PFSK-1 (cell line): ENCODE results near the gene ROBO4.

Experiments
- FOXP2 ChIP-seq: optimal IDR thresholded peaks from 2 replicates; pipeline ENCODE3; 2011; ENCODE audit warnings: borderline replicate concordance, control low read depth, inconsistent platforms; ENCODE audit not compliant: insufficient read depth; ENCODE audit errors: extremely low read length, extremely low read depth
- POLR2AphosphoS5 ChIP-seq: IDR thresholded peaks from 2 replicates; pipeline ENCODE4 v1.6.1; 2012; ENCODE audit warnings: low read depth, mild to moderate bottlenecking, control low read depth, low read length, moderate library complexity
- REST ChIP-seq, 2 experiments: IDR thresholded peaks; 2 replicates each; pipeline versions ENCODE4 v1.6.1 to v1.8.0; 2011 to 2012; ENCODE audit warnings: low read depth in 2 of 2, low read length in 2 of 2, control low read depth in 1 of 2, inconsistent platforms in 1 of 2, mild to moderate bottlenecking in 1 of 2, moderate library complexity in 1 of 2; ENCODE audit not compliant: insufficient read depth in 1 of 2
- SIN3A ChIP-seq: IDR thresholded peaks from 2 replicates; pipeline ENCODE4 v1.6.1; 2012; ENCODE audit warnings: mild to moderate bottlenecking, low read length, moderate library complexity, borderline replicate concordance; ENCODE audit not compliant: insufficient read depth
- TAF1 ChIP-seq: IDR thresholded peaks from 2 replicates; pipeline ENCODE4 v1.6.1; 2012; ENCODE audit warnings: low read length, control low read depth, borderline replicate concordance; ENCODE audit not compliant: insufficient read depth

The ROBO4 gene

GRCh38 chr11:124840666-124841065 is 57.0 kb downstream of the ROBO4 start:
- TF ChIP-seq TAF1 (no peak), REST (IDR thresholded peaks at IDR 0.05; ENCODE audit: insufficient read depth in 1 of 2, low read depth in 2 of 2, low read length in 2 of 2) (no peak), POLR2AphosphoS5 (no peak), SIN3A (no peak), FOXP2 (no peak)

DNA sequence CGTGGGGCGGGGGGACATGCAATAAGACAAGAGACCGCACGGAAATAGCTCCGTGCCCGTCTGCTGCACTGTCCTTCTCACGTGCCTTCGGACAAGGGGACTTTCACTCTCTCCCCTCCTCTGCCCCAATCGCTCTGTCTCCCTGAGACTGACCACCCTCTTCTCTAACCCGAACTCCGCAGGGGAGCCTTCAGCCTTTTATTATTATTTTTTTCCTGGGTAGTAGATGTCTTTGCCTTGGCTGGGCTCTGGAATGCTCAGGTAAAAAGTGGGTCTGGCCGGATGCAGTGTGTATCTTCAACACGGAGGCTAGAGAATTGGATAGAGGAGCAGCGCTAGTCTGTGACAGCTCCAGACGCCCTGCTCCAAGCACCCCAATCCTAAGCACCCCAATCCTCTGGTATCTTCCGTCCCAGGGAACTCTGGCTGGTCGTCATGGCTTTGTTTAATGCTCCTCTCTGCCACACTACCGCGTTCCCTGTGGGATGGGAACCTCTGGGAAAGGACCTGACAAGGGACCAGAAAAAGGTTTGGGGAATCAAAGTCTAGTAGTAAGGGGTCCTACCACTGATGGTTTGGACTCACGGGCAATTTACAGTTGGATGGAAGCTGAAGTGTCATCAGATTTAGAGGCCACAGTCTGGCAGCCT is 57.6 kb downstream of the ROBO4 start:
- TF ChIP-seq SIN3A: no peak
- no peak for TF ChIP-seq FOXP2
- TF ChIP-seq REST (IDR thresholded peaks at IDR 0.05; ENCODE audit: insufficient read depth in 1 of 2, low read depth in 2 of 2, low read length in 2 of 2): no peak
- no peak for TF ChIP-seq POLR2AphosphoS5
- TF ChIP-seq TAF1: no peak

DNA sequence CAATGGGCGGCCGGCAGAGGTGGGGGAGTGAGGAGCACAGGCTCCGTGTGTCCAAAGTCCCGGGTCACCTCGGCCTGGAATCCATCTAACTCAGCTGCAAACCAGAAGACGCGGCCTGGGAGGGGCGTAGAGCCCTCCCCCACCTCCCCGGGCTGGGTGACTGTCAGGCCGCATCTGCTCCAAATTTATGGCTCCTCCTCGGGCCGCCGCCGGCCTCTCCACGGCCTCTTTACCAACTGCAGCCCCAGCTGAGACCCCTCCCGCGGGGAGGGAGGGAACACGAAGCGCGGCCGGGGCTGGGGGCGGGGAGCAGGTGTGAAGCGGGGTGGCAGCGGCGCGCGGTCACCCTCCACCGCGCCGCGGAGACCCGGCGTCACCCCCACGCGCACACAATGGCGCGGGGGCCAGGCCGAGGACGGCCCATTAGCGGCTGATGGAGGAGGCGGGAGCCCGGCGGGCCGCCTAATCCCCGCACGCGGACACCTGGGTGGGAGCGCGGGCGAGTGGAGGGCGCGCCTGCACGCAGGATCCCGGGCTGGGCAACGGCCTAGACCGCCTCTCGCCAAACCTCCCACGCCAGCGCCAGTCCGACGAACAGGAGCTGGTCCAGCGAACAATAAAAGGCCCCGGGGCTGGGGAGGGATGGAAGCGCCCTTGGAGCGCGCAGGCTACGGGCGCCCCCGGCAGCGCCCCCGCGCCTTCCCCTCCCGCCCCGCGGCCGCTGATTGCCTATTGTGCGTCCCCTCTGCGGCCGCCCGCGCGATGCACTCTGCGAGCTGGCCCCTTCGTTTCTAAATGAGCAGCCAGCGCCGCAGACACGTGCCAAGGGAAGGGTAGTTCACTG is 58.3 kb downstream of the ROBO4 start:
- TF ChIP-seq FOXP2 (no peak), TAF1 (no peak), REST (IDR thresholded peaks at IDR 0.05; ENCODE audit: insufficient read depth in 1 of 2, low read depth in 2 of 2, low read length in 2 of 2) (no peak), POLR2AphosphoS5 (no peak), SIN3A (no peak)

GRCh38 chr11:124838805-124839127 is 58.9 kb downstream of the ROBO4 start:
- TF ChIP-seq TAF1 (no peak), SIN3A (no peak), POLR2AphosphoS5 (no peak), FOXP2 (no peak), REST (IDR thresholded peaks at IDR 0.05; ENCODE audit: insufficient read depth in 1 of 2, low read depth in 2 of 2, low read length in 2 of 2) (no peak)
